ENCODE measurements around the gene SGK1. TPM values are rescaled to one million over a fixed set of nuclear protein-coding genes. Genes with fewer than 3 reads are reported as not detected.
"Not testable (repeated sequence)": the region's sequence is repeated elsewhere in the genome, so short reads cannot be mapped to it uniquely, and the experiment has no call there.

Gene SGK1
- polyA plus RNA-seq, 2 of the 4 experiments (the other 2 are of a cell fraction): 41.3 to 131 TPM

DNA sequence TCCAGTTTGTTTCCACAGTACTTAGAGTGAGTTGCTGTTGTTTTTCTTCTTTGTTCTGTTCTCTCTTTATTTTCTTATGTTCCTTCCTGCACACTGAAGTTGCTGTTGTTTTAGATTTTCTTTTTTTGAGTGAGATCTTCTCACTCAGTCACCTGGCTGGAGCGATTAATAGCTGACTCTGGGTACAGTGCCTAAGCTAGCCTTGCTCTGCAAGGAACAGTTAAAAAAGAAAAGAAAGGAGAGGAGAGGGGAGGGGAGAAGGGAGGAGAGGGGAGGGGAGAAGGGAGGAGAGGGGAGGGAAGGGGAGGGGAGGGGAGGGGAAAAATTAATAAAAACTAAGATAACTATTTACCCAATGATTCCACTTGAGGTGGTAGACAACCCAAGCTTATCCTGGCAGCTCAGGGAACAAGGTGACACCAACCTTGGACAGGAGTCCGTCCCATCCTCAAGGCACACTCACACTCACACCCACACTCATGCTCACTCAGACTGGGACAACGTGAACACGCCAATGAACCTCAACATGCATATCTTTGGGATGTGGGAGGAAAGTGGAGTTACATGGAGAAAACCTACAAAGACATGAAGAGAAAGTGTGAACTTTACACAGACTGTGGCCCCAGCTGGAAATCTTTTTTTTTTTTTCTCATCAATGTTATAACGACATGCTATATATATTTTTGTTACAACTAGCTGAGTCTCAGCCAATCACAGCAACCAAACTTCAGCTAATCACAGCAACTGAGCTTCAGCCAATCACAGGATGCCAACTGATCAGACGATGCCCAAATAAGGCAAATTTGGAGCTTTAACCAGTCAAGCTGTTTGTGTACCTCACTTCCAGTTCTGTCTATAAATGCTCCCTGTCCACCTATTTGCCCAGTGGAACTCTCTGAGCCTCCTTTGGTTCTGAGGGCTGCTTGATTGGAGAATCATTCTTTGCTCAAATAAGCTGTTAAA lies 124.1 kb downstream of the SGK1 start:
- H3K4me1 ChIP-seq: peaks cover 38% of the 10 kb centered on the region
- no peaks in the 10 kb centered on the region for H3K9me3 ChIP-seq
- no peak for DNase-seq (ENCODE audit: low read depth in 1 of 2, low spot score in 1 of 2)
- H3K27ac ChIP-seq: peak overlapping the region in 1 of 2 experiments; percentile 39; a peak in 4 of 6 replicates
- TF ChIP-seq, protein P1, sequence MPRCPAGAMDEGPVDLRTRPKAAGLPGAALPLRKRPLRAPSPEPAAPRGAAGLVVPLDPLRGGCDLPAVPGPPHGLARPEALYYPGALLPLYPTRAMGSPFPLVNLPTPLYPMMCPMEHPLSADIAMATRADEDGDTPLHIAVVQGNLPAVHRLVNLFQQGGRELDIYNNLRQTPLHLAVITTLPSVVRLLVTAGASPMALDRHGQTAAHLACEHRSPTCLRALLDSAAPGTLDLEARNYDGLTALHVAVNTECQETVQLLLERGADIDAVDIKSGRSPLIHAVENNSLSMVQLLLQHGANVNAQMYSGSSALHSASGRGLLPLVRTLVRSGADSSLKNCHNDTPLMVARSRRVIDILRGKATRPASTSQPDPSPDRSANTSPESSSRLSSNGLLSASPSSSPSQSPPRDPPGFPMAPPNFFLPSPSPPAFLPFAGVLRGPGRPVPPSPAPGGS (IDR thresholded peaks at IDR 0.05): no peak
- TF ChIP-seq, protein P2, sequence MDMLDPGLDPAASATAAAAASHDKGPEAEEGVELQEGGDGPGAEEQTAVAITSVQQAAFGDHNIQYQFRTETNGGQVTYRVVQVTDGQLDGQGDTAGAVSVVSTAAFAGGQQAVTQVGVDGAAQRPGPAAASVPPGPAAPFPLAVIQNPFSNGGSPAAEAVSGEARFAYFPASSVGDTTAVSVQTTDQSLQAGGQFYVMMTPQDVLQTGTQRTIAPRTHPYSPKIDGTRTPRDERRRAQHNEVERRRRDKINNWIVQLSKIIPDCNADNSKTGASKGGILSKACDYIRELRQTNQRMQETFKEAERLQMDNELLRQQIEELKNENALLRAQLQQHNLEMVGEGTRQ (IDR thresholded peaks at IDR 0.05): no peak
- TF ChIP-seq TFCP2L1 (CRISPR knock-in tag; IDR thresholded peaks at IDR 0.05) (no peak), KDM5A (IDR thresholded peaks at IDR 0.05) (no peak), MYC (IDR thresholded peaks at IDR 0.05; ENCODE audit: borderline replicate concordance, low read length) (no peak), HDAC2 (IDR thresholded peaks at IDR 0.05) (no peak), EHF (CRISPR knock-in tag; IDR thresholded peaks at IDR 0.05) (no peak), ZC3H11A (IDR thresholded peaks at IDR 0.05) (no peak), GATA3 (IDR thresholded peaks at IDR 0.05; ENCODE audit: borderline replicate concordance) (no peak), RFX5 (IDR thresholded peaks at IDR 0.05) (no peak), KDM1A (IDR thresholded peaks at IDR 0.05; ENCODE audit: low read depth) (no peak), MAZ (IDR thresholded peaks at IDR 0.05; ENCODE audit: borderline replicate concordance, low read depth, low read length) (no peak), ESRRA (IDR thresholded peaks at IDR 0.05; ENCODE audit: borderline replicate concordance, low read length) (no peak), SMC3 (IDR thresholded peaks at IDR 0.05) (no peak), SREBF2 (IDR thresholded peaks at IDR 0.05) (no peak), RARB (CRISPR knock-in tag; IDR thresholded peaks at IDR 0.05) (no peak), CBX2 (IDR thresholded peaks at IDR 0.05; ENCODE audit: borderline replicate concordance, low read depth) (no peak), HOXA7 (CRISPR knock-in tag; IDR thresholded peaks at IDR 0.05) (no peak)
- TF ChIP-seq, protein P3, sequence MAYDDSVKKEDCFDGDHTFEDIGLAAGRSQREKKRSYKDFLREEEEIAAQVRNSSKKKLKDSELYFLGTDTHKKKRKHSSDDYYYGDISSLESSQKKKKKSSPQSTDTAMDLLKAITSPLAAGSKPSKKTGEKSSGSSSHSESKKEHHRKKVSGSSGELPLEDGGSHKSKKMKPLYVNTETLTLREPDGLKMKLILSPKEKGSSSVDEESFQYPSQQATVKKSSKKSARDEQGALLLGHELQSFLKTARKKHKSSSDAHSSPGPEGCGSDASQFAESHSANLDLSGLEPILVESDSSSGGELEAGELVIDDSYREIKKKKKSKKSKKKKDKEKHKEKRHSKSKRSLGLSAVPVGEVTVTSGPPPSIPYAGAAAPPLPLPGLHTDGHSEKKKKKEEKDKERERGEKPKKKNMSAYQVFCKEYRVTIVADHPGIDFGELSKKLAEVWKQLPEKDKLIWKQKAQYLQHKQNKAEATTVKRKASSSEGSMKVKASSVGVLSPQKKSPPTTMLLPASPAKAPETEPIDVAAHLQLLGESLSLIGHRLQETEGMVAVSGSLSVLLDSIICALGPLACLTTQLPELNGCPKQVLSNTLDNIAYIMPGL (CRISPR knock-in tag; IDR thresholded peaks at IDR 0.05; ENCODE audit: borderline replicate concordance): no peak
- TF ChIP-seq, protein P4, sequence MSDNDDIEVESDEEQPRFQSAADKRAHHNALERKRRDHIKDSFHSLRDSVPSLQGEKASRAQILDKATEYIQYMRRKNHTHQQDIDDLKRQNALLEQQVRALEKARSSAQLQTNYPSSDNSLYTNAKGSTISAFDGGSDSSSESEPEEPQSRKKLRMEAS (IDR thresholded peaks at IDR 0.05): no peak
- WGBS (ENCODE audit: missing lambda C conversion rate): 88% methylated on average over 6 of the region's 6 CpGs
- no peak for FAIRE-seq
- ATAC-seq: no peak
- H3K4me2 ChIP-seq: no peak overlapping the region
- no peak overlapping the region for H3K4me3 ChIP-seq
- CTCF ChIA-PET: interaction anchor here (0.6 to 1.9 kb wide), 5 partner anchors 13 to 689 kb away, joined by 3 to 8 read pairs (median 4); no protein-coding TSS in a partner anchor
- POLR2A ChIA-PET: interaction anchor here (0.6 kb wide), 1 partner anchor 134 kb away, joined by 10 read pairs; no protein-coding TSS in a partner anchor

DNA sequence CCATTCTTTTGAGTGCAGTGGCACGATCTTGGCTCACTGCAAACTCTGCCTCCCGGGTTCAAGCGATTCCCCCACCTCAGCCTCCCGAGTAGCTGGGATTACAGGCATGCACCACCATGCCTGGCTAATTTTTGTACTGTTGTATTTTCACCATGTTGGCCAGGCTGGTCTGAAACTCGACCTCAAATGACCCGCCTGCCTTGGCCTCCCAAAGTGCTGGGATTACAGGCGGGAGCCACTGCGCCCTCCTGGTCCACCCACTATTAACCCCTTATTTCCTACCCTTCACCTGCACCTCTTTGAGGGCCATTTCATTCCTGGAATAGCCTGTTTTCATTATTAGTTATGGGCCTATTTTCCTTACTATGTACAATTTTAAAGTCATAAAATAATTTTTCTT lies 125.3 kb downstream of the SGK1 start:
- 75% methylated on average over 7 of the region's 8 CpGs for WGBS (ENCODE audit: missing lambda C conversion rate)
- ATAC-seq; POLR2A ChIA-PET; H3K4me2 ChIP-seq; H3K9me3 ChIP-seq; H3K4me3 ChIP-seq; DNase-seq (ENCODE audit: low read depth in 1 of 2, low spot score in 1 of 2); FAIRE-seq: not testable (repeated sequence)
- peaks cover 26% of the 10 kb centered on the region for H3K4me1 ChIP-seq
- CTCF ChIA-PET: interaction anchor here (1.9 kb wide), 1 partner anchor 14 kb away, joined by 8 read pairs; no protein-coding TSS in a partner anchor
- H3K27ac ChIP-seq: peak overlapping the region in 1 of 2 experiments; percentile 38; a peak in 1 of 6 replicates
